Esophagus squamous epithelium (tissue), 5 donors: ENCODE measurements around the gene CCM2L. TPM values are rescaled to one million over a fixed set of nuclear protein-coding genes. Genes with fewer than 3 reads are reported as not detected.

Experiments used
- DNase-seq: peaks from one replicate; lab custom pipeline; 2025; lab: John Stamatoyannopoulos, UW
- H3K27ac ChIP-seq, 4 donors: fragments of 200-600 bp; sonication (generic); one replicate each; pipeline ENCODE4 v1.5.1; 2016 to 2019; ENCODE audit warnings: mild to moderate bottlenecking in 1 of 4
- H3K27me3 ChIP-seq, 4 donors: fragments of 200-600 bp; sonication (generic); 1 replicate in 3 of 4; 2 replicates in 1 of 4; pipeline versions ENCODE4 v1.5.1 to v1.6.0; 2017 to 2021; ENCODE audit warnings: antibody characterized with exemption in 1 of 4
- H3K36me3 ChIP-seq, 3 donors: fragments of 200-600 bp; sonication (generic); one replicate each; pipeline ENCODE4 v1.5.1; 2016 to 2019
- H3K4me1 ChIP-seq, 3 donors: fragments of 200-600 bp; sonication (generic); one replicate each; pipeline ENCODE4 v1.5.1; 2017 to 2019
- H3K4me3 ChIP-seq, 4 donors: fragments of 200-600 bp; sonication (generic); 1 replicate in 3 of 4; 2 replicates in 1 of 4; pipeline ENCODE4 v1.5.1; 2016 to 2019; ENCODE audit warnings: mild to moderate bottlenecking in 2 of 4, moderate library complexity in 1 of 4
- H3K9me3 ChIP-seq, 3 donors: fragments of 200-600 bp; sonication (generic); one replicate each; pipeline ENCODE4 v1.5.1; 2016 to 2019
- POLR2A ChIP-seq, 4 donors: fragments of 450-650 bp; IDR thresholded peaks; one replicate each; pipeline ENCODE4 v1.6.1; 2017; ENCODE audit warnings: antibody characterized with exemption in 4 of 4, mild to moderate bottlenecking in 4 of 4, moderate library complexity in 3 of 4
- WGBS, 2 donors: methylation state at CpG; one replicate each; pipeline ENCODE4 v1.1.5; 2018; 5-methylcytosine and 5-hydroxymethylcytosine counted together
- intact Hi-C: fragments of 100-400 bp; cut with DNase I; formaldehyde crosslinking; loops from one replicate; pipeline ENCODE4 v1.15.0; 2022
- total RNA-seq, 4 donors: library from RNA; depleted of rRNA; stranded (reverse); fragments of >200 nt; gene quantifications; one replicate each; pipeline ENCODE4 v1.1.0, GENCODE V29; 2016
- TF ChIP-seq, protein P1 (sequence below), 6 experiments: fragments of 450-650 bp in 4 of 6; fragments of 200-600 bp in 2 of 6; sonication (generic) in 2 of 6; IDR thresholded peaks; one replicate each; pipeline ENCODE4 v1.5.1; 2016 to 2019; ENCODE audit warnings: antibody characterized with exemption in 6 of 6, mild to moderate bottlenecking in 4 of 6, moderate library complexity in 4 of 6
- donor health status: DM: yes; HTN: yes; CAD: no.

CCM2L gene
- total RNA-seq: 1 to 10 TPM in 3 of 4 donors, under 1 TPM in 1; 0.80 to 4.8 (median 3.1) TPM

DNA sequence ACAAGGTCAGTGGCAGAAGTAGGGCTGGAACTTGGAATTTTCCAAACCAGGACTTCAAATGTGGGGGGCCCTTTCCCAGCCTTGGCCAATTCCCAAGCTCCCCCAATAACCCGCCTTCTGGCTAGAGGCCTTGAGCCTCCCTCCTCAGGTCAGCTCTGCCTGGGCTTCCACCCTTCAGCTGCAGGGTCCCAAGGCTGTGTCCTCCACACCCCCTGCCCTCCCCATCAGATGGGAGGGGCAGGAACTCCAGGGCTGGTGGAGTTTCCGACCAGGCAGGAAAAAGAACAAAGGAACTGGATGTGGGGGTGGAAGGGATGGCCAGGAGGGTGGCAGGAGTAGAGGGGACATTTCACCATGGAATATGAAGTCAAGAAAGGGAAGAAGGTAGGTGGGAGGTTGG is at the start of gene CCM2L:
Gene CCM2L, plus strand, starts transcription at position 338 of the 400 bp plus-strand sequence. Its CDS starts 17 bp downstream, at position 355.
- intact Hi-C loops: no loop called here
- peaks cover 0 to 16% (median 3%) of the 10 kb centered on the region in 3 donors for H3K4me1 ChIP-seq
- peaks cover 0 to 59% (median 0%) of the 10 kb centered on the region in 4 donors for H3K27me3 ChIP-seq
- peak within 1 kb of the TSS in 3 of 4 donors; percentile 32 to 55 (median 38) for H3K4me3 ChIP-seq
- no peaks in the 10 kb centered on the region for H3K9me3 ChIP-seq
- H3K36me3 ChIP-seq: no peaks in the 10 kb centered on the region
- WGBS, 2 donors: 60 to 71% methylated on average over 1 of the region's 2 CpGs
- TF ChIP-seq, protein P1, sequence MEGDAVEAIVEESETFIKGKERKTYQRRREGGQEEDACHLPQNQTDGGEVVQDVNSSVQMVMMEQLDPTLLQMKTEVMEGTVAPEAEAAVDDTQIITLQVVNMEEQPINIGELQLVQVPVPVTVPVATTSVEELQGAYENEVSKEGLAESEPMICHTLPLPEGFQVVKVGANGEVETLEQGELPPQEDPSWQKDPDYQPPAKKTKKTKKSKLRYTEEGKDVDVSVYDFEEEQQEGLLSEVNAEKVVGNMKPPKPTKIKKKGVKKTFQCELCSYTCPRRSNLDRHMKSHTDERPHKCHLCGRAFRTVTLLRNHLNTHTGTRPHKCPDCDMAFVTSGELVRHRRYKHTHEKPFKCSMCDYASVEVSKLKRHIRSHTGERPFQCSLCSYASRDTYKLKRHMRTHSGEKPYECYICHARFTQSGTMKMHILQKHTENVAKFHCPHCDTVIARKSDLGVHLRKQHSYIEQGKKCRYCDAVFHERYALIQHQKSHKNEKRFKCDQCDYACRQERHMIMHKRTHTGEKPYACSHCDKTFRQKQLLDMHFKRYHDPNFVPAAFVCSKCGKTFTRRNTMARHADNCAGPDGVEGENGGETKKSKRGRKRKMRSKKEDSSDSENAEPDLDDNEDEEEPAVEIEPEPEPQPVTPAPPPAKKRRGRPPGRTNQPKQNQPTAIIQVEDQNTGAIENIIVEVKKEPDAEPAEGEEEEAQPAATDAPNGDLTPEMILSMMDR (IDR thresholded peaks at IDR 0.05): no peak
- TF ChIP-seq POLR2A (IDR thresholded peaks at IDR 0.05): no peak
- H3K27ac ChIP-seq: peak within 1 kb of the TSS in 3 of 4 donors; percentile 25 to 82 (median 78)
- no peak for DNase-seq

DNA sequence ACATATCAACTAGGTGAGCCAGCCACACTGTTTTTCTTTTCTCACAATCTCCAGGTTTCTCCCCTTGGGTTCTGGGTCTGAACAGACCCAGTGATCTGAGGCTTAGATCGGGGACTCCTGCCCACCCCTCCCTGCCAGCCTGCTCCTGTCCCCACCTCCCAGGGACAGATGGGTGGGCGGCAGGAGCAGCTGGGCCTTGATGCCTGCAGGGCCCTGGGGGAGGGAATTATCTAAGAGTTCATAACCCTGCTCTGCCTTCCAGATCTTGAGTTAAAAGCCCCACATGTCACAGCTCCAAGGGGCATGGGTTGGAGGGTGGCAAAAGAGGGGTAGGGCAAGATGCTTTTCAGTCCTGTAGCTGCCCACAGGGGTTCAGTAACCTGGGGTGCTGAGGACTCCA is 47.5 kb upstream of the CCM2L start:
- Histone ChIP-seq H3K27ac (no peak overlapping the region), H3K27me3 (peaks cover 0 to 87% (median 1%) of the 10 kb centered on the region in 4 donors), H3K4me1 (peaks cover 0 to 2% (median 0%) of the 10 kb centered on the region in 3 donors), H3K36me3 (no peaks in the 10 kb centered on the region), H3K4me3 (no peak overlapping the region), H3K9me3 (no peaks in the 10 kb centered on the region)
- no peak for TF ChIP-seq POLR2A (IDR thresholded peaks at IDR 0.05)
- TF ChIP-seq, protein P1 (IDR thresholded peaks at IDR 0.05): no peak
- intact Hi-C loops: no loop called here
- 17% methylated on average over 2 of the region's 2 CpGs; no CpG with 5 or more reads in 1 of the 2 donors for WGBS, 2 donors
- DNase-seq: no peak

DNA sequence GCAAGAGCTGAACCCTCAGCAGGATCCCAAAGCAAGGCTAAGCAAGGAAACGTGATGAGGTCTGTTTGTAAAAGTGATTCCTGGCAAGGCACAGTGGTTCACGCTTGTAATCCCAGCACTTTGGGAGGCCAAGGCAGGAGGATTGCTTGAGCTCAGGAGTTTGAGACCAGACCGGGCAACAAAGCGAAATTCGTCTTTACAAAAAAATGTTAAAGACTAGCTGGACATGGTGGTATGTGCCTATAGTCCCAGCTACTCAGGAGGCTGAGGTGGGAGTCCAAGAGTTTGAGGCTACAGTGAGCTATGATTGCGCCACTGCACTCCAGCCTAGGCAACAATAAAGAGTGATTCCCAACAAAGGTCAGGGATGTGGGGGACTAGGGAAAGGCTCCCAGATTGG is 46.3 kb upstream of the CCM2L start:
- Histone ChIP-seq H3K36me3 (no peaks in the 10 kb centered on the region), H3K4me1 (peaks cover 0 to 11% (median 11%) of the 10 kb centered on the region in 3 donors), H3K4me3 (no peak overlapping the region), H3K27me3 (peaks cover 0 to 88% (median 1%) of the 10 kb centered on the region in 4 donors), H3K9me3 (no peaks in the 10 kb centered on the region), H3K27ac (no peak overlapping the region)
- no peak for TF ChIP-seq POLR2A (IDR thresholded peaks at IDR 0.05)
- TF ChIP-seq, protein P1 (IDR thresholded peaks at IDR 0.05): no peak
- intact Hi-C loops: no loop called here
- no peak for DNase-seq
- 56 to 64% methylated on average over 6 of the region's 6 CpGs for WGBS, 2 donors

DNA sequence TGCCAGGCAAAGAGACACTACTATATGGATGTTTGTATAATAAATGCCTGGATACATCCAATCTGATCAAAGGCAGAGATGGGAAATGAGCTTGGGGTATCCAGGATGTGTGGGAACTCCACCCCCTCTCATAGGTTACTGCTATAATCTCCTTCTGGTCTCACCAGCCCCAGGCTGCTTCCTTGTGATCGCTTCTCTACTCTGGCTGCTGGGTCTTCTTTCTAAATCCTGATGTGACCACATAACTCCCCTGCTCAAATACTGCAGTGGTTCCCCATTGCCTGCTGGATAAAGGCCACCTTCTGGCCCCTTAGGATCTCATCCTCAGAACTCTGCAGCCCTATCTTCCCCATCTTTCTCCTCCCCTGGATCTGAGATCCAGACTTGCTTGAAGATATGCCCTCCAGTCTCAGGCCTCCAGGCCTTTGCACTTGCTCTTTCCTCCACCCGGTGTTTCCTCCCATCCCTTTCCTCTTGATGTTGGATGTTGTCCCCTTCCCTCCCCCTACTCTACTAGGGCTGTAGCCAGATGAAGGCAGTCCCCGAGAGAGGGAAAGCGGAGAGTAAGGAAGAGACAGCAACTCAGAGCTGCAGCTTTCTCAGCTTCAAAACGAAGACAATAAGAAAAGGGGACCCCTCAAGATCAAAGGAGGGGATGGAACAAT is 43.1 kb upstream of the CCM2L start:
- no peak for DNase-seq
- no peak overlapping the region for H3K4me3 ChIP-seq

DNA sequence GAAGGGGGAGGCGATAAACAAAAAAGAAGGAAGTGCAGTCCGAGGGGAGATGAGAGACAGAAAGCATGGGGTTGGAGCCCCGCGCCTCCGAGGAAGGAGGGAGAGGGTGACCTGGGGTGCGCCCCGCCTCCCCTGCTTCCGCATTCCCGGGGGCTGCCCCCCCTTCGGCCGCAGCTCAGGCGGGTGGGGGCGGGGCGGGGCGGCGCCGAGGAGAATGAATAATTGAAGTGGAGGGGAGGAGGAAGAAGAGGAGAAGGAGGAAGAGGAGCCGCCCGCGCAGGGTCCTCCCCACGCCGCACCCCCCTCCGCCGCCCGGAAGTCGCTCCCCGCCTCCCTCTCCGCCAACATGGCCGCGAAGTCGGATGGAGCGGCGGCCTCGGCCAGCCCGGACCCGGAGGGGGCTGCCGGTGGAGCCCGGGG is 42.4 kb upstream of the CCM2L start, which contains the start of gene XKR7:
Gene XKR7, plus strand, starts transcription at position 322 of the 420 bp plus-strand sequence. Its CDS starts 25 bp downstream, at position 347.
- no peak within 1 kb of the TSS for H3K27ac ChIP-seq
- no peaks in the 10 kb centered on the region for H3K9me3 ChIP-seq
- peaks cover 0 to 11% (median 11%) of the 10 kb centered on the region in 3 donors for H3K4me1 ChIP-seq
- no peaks in the 10 kb centered on the region for H3K36me3 ChIP-seq
- 0% methylated on average over 2 to 3 of the region's 38 CpGs for WGBS, 2 donors
- TF ChIP-seq POLR2A (IDR thresholded peaks at IDR 0.05): no peak
- TF ChIP-seq, protein P1 (IDR thresholded peaks at IDR 0.05): no peak
- peak within 1 kb of the TSS in 2 of 4 donors; percentile 19 to 35 for H3K4me3 ChIP-seq
- intact Hi-C loops: no loop called here
- DNase-seq: no peak
- peaks cover 0 to 95% (median 1%) of the 10 kb centered on the region in 4 donors for H3K27me3 ChIP-seq

More for the DNA sequence above, 43.1 kb upstream of the CCM2L start:
- H3K36me3 ChIP-seq: no peaks in the 10 kb centered on the region
- WGBS, 2 donors: 5 to 16% methylated on average over 3 of the region's 5 CpGs
- intact Hi-C loops: no loop called here
- no peak for TF ChIP-seq POLR2A (IDR thresholded peaks at IDR 0.05)
- TF ChIP-seq, protein P1 (IDR thresholded peaks at IDR 0.05): no peak
- no peak overlapping the region for H3K27ac ChIP-seq
- peaks cover 0 to 11% (median 11%) of the 10 kb centered on the region in 3 donors for H3K4me1 ChIP-seq
- H3K9me3 ChIP-seq: no peaks in the 10 kb centered on the region
- H3K27me3 ChIP-seq: peaks cover 0 to 97% (median 1%) of the 10 kb centered on the region in 4 donors
